22Rv1 (cell line): ENCODE measurements around the gene ACP6.

Experiments used
- CTCF ChIP-seq: fragments of 450-650 bp; IDR thresholded peaks from 2 replicates; pipeline ENCODE4 v1.5.1; 2017; ENCODE audit warnings: mild to moderate bottlenecking
- ZFX ChIP-seq: fragments of 450-650 bp; IDR thresholded peaks from 2 replicates; pipeline ENCODE4 v1.6.1; 2017; ENCODE audit warnings: antibody characterized with exemption, borderline replicate concordance

- TF ChIP-seq CTCF (no peak), ZFX (no peak)
These were observed 3.5 kb upstream of the ACP6 start for GRCh38 chr1:147673816-147674215.
